HTERT RPE-1 (cell line): ENCODE results near the gene EPB41.
"Not testable (repeated sequence)": the region's sequence is repeated elsewhere in the genome, so short reads cannot be mapped to it uniquely, and the experiment has no call there.

Experiments used
- in situ Hi-C: fragments of 300-500 bp; cut with MboI; formaldehyde crosslinking; loops from 4 replicates; pipeline ENCODE4 v1.14.3; 2020; ENCODE audit warnings: low sequenced_read_pairs

EPB41 gene

DNA sequence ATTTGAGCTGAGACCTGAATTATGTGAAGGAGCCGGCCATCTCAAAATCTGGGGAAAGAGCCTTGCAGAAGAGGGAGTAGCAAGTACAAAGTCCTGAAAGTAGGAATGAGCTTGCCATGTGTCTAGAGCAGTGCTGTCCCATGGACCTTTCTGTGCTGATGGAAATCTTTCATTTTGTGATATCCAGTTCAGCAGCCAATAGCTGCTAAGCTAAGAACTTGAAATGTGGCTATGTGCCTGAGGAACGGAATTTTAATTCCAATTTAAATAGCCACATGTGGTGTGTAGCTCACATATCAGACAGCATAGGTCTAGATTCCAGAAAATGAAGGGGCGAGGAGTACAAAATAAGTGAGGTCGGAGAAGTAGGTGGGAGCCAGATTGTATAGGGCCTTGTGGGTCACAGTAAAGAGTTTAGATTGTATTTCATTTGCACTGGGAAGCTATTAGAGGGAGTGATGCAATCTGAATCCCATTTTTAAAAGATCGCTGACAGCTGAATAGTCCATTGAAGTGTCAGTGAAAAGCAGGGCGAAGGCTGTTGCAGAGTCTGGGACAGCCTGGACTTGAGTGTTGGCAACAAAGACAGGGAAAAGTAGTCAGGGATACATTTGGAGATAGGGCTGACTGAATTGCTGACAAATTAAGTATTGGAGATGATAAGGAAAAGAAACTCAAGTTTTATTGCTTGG is 129.1 kb downstream of the EPB41 start:
- in situ Hi-C loops, result no loop called here

GRCh38 chr1:29044010-29044409 is 129.6 kb downstream of the EPB41 start:
- in situ Hi-C loops, result no loop called here

- in situ Hi-C loops, result not testable (repeated sequence)
Observed at GRCh38 chr1:29045663-29046062, 131.3 kb downstream of the EPB41 start.

- in situ Hi-C loops, result no loop called here
Observed at GRCh38 chr1:29047142-29047541, 132.8 kb downstream of the EPB41 start.

DNA sequence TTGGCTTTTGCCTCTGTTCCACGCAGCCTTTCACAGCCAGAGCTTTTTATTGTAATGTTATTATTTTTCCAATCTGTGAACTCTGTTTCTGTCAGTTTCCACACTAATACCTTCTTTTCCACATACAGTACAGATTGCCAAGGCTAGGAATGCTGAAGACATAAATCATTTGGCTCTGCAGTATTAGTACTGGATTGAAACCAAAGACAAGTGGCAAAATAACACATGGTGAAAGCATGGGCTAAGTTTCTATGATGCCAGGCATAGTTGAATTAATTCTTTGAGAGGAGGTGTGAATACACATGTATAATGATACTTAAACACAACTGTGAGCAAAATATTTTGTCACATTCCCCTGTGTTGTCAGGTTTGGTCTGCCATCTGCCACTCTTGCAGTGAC is 135.8 kb downstream of the EPB41 start:
- in situ Hi-C loops, result no loop called here

GRCh38 chr1:29052100-29052499 is 137.7 kb downstream of the EPB41 start:
- in situ Hi-C loops, result no loop called here

- in situ Hi-C loops, result no loop called here
Observed at GRCh38 chr1:29052941-29053340, 138.6 kb downstream of the EPB41 start.

DNA sequence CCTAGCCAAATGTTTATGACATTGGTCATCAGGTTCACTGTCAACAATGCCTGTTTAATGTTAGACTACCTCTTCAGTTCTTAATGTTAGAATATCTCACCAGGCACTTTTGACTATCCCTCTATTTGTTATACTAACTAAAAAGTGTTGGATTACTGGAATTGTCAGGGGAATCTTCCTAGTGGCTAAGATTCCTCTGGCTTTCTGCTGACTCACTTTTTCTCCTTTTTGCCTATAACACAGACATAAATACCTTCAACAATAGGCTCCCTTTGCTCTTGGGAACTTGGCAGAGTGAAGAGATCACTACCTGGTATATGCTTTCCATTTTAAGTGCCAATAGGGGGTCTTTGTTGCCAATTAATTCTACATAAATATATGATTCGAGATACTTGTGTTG is 140.8 kb downstream of the EPB41 start:
- in situ Hi-C loops, result no loop called here

DNA sequence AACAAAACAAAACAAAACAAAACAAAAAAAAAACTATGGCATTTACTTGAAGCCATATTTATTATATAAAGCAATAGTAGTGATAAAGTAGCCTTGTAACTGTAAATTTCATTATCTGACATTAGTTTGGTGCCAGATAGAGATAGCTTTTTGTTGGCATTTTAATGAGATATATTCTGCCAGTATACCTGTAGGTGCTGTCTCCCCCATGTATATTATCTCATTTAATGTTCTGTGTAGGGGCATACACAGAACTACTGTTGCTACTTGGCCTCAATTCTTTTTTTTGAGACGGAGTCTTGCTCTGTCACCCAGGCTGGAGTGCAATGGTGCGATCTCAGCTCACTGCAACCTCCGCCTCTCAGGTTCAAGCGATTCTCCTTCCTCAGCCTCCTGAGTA is 141.9 kb downstream of the EPB41 start:
- in situ Hi-C loops, result no loop called here

GRCh38 chr1:29057700-29058099 is 143.3 kb downstream of the EPB41 start:
- in situ Hi-C loops, result no loop called here

DNA sequence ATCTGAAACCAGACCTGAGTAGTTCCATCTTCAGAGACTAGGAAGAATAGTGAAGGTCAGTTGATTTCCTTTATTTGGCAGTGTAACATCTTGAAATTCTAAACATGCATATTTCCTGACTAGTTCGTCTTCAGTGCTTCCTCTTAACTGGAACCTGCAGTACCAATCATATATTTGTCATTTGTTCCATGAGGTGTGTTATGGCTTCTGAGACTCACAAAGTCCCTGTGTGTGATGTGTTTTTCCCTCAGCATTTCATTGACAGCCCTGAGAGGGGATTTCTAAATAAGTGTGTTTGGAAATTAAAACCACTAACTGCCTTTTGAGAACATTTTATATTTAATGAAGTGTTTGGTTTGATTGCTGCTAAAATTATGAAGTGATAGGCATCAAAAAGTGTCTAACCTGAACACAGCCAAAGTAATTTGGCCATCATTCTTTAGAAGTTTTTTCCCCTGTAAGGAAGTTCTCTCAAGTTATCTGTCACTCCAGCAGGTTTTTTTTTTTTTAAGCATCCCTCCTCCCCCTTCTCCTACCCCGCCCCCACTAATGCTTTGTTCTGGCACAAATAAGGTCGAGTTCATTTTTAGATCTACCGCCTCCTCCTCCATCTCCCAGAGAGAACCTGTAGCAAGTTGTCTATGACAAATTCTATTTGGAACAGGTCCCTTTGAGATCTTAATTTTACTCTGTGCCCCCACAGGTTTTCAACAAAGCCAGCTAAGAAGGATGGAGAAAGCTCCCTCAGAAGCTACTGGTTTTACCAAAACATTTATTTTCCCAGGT is 148.0 kb downstream of the EPB41 start:
- in situ Hi-C loops, result no loop called here

DNA sequence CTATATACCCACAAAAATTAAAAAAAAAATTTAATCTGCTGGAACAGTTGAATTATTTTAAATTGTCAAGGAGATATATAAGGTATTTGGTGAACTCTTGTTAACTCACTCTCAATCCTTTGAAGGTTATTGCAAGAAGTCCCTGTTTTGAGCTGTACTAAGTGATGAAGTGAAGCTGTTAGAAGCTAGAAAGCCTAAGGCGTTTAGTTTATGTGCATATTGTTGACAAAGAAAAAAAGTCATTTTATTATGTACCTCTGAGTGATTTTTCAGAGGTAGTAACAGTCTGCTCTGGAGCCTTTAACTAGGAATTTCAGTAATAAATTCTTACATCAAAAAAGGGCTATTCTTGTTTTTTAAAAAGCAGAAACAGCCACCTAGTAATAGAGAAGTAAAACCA is 149.7 kb downstream of the EPB41 start:
- in situ Hi-C loops, result no loop called here

DNA sequence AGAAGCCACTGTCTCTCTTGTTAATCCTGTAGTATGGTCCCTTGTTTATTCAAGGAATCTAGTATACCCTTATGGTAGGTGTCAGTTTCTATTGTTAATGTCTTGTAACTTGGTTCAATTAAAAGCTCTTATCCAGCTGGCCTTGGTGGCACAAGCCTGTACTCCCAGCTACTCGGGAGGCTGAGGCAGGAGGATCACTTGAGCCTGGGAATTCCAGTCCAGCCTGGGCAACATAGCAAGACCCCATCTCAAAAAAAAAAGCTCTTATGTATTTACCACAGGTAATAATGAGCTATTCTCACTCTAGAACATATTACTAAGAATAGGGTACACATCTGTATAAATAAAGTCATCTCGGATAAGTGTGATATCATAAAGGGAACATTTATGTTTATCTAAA is 162.8 kb downstream of the EPB41 start:
- in situ Hi-C loops, result no loop called here

DNA sequence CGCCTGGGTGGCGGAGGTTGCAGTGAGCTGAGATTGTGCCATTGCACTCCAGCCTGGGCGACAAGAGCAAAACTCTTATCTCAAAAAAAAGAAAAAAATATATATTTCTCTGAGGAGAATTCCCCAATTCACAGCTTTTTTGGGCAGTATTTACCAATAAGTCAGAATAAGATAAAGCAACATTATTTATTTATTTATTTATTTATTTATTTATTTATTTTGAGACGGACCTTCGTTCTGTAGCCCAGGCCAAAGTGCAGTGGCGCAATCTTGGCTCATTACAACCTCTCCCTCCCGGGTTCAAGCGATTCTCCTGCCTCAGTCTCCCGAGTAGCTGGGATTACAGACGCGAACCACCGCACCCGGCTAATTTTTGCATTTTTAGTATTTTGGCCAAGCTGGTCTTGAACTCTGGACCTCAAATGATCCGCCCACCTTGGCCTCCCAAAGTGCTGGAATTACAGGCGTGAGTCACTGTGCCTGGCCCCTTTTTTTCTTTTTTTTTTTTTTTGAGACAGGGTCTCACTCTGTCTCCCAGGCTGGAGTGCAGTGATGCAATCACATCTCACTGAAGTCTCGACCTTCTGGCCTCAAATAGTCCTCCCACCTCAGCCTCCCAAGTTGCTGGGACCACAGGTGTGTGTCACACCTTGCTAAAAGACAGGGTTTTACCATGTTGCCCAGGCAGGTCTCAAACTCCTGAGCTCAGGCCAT is 165.7 kb downstream of the EPB41 start:
- in situ Hi-C loops, result not testable (repeated sequence)

DNA sequence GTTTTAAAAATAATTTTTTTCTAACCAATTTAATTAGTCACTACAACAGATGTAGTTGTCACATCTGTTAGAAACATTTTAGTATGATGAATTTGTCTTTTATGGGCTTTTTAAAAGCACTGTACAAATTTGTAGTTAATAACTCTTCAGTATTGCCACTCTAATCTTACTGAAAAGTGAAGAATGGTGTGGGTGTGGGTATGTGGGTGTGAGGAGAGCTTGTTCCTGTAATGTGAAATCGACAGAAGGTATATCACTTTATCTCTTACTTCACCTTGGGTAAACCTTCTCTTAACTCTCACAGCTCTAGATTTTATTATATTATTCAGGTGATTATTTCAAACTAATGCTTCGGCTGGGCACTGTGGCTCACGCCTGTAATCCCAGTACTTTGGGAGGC is 166.8 kb downstream of the EPB41 start:
- in situ Hi-C loops, result no loop called here

DNA sequence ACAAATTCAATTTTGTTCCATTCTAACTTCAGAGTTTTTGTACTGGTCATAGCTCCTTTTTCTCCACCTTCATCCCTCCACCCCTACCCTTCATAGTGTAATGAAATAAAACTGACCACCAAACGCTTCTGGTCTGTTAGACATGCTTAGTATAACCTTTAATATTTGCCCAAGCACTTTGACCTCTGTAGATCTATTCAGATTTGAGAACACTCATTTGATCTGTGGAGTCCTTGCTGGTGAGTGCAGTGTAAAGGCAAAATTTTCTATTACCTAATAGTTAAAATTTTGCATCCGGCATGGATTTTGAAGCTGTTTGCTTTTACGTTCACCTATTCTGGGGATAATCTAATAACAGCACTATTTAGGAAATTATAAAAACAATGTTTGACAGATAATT is 168.2 kb downstream of the EPB41 start:
- in situ Hi-C loops, result no loop called here

DNA sequence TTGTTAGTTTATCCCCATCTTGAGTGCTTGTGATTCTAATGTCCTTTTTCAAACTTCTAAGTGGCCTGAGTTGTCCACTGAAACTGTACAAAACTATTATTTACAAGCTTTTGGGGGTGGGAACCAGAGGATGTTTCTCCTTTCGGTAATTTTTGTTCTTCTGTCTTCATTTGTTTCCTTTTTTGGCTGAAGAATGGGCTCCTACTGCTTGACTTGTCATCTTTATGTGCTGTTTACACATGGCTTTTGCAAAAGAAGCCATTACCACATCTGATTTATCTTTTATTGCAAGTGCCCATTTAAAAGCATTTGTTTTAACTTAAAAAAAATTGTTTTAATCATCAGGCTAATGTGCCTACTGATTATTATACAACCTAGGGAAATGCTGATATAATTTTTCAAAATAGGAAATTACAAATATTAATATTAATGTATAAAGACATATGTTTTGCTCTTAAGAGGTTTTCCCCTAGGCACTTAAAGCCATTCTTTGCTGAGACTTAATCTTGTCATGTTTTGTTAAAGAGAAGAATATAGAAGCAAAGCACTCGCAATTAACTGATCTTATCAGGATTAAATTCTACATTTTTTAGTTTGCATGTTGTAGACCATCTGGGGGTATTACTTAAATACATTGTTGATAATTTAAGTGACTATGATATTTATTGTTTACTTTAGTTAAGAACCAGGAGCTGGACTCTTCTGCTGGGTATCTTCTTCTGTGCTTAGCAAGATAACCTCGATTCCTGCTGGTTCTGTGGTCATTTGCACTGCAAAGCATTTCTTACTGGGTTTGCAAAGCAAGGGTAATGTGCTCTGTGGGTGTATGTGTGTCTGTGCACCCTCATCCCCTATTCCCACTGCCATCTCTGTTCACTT is 169.2 kb downstream of the EPB41 start:
- in situ Hi-C loops, result no loop called here

DNA sequence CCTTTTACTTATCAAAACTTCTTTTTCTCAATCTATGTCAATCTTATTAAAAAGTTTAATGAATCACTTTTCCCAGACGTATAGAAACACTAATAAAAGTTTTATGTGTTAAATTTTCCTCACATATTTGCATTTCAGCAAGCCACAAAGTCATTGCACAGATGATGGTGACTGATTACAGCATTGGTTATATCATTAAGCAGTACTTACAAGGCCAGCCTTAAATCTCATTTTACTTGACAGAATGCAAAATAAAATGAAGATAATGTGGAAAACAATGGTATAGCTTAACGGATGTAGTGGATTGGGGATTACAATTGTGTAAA is 169.8 kb downstream of the EPB41 start:
- in situ Hi-C loops, result no loop called here

DNA sequence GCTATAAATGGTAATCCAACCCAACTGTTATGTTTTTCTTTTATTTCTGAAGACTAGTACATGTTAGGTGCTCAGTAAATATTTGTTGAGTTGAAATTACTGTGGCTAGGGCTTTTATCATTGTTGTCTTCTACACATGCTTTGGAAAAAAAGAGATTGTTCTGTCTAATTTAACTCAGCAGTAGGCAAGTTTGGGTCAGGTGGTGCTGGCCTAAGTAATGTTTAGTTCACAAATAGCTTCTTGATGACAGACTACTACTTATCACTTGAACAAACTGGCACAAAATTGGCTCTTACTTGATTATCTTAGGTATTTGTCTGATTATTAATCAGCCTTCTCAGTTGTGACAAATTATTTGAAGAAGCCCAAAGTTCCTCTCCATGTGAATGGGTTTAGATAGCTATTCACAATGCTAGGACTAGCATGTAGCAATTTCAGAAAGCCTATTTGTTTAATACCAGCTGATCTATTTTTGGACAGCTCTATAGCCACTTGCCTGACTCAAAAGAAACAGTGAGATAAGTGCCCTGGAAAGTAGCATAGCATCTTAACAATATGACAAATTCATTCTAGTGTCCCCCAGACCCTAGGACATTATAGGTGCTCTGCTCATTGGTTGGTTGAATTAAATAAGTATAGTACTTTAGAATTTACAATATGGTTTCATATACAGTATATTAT is 176.7 kb downstream of the EPB41 start:
- in situ Hi-C loops, result no loop called here

DNA sequence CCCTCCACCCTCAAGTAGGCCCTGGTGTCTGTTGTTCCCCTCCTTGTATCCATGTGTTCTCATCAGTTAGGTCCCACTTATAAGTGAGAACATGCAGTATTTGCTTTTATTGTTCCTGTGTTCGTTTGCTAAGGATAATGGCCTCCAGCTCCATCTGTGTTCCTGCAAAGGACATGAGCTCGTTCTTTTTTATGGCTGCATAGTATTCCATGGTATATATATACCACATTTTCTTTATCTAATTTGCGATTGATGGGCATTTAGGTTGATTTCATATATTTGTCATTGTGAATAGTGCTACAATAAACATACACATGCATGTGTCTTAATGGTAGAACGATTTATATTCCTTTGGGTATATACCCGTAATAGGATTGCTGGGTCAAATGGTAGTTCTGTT is 178.3 kb downstream of the EPB41 start:
- in situ Hi-C loops, result not testable (repeated sequence)

DNA sequence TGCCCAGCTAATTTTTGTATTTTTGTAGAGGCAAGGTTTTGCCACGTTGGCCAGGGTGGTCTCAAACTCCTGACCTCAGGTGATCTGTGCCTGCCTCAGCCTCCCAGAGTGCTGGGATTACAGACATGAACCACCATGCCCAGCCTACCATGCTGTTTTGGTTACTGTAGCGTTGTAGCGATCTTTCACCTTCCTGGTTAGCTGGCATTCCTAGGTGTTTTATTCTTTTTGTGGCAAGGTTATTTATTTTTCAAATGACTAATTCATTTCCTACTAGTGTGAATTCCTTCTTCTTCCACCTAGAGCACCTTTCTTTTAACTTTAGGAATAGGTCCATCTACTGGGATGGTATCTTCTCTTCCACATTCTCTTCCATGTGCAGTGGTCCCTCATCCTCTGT is 180.1 kb downstream of the EPB41 start:
- in situ Hi-C loops, result no loop called here
